Posterior cingulate gyrus (tissue), 11 donors: Measurements from ENCODE around the gene MED9.

Experiments
- DNase-seq, 10 donors: peaks; one replicate each; pipeline versions ENCODE4 v3.0.0 to v3.0.0-alpha.2; 2020 to 2021; ENCODE audit warnings: mixed read lengths in 3 of 10
- intact Hi-C: fragments of 100-400 bp; cut with DNase I; formaldehyde crosslinking; loops from one replicate; pipeline ENCODE4 v1.15.1; 2023

The MED9 gene

DNA sequence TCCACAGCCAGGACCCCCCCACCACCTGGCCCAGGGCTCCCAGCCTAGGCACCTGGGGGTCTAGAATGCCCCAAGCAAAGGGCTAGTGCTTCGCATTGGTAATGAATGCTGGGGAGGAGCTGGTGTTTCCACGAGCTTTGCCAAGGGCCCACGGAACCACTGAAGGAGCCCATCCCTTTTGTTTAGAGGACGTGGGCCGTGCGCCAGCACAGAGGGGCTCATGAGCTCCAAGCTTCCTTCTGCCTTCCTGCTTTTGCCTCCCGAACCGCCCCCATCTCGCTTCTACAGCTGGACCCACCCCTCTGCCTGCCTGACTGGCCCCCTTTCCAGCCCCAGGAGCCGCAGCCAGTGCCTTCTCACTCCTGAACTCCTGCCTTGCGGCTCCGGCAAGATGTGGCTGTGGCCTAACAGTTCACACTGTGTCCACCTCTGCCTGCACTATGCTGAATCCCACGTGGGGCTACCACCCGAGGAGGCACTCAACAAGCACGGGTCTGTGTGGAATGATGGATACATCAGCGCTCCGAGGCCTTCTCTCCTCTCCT is 51.2 kb downstream of the MED9 start:
- DNase-seq: no peak
- intact Hi-C loops: no loop called here

DNA sequence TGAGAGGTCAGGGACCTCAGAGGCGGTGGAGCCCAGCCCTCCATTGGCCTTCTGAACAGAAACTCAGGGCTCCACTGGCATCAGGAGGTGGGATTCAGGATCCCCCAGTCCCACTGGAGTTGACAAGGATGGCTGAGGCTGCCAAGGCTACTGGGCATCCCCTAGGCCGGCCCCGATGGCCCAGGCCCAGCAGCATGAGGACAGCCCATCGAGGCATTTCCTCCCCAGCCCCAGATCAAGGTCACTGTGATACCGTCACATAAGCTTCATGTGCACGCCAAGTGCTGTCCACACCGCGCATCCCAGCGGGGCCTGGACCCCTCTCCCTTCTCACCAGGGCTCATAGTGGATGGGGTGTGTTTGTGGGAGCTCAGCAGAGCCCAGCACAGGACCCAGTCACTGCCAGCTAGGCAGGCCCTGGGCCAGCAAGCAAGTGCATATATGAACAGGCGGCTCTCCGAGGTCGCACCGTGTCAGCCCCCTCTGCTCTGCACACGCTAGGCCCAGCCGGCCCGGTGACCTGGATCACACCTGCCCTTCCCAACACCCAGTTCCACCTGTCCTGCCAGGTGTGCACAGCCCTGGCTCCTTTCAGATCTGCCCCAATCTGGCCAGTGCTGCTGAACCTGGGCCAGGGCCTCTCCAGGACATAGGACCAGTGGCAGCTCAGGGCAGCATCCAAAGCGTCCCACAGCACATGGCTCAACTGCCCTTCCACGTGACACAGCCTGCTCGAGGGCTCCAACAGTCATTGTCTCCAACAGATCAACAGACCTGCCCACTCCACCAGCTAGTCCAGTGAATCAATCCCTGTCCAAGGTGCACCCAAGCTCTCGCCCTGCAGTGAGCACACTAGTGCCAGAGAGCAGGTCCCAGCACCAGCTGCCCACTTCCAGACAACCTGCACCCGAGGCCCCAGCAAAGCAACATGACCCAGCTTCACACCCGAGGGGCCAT is 52.2 kb downstream of the MED9 start:
- intact Hi-C loops: no loop called here
- DNase-seq: no peak

DNA sequence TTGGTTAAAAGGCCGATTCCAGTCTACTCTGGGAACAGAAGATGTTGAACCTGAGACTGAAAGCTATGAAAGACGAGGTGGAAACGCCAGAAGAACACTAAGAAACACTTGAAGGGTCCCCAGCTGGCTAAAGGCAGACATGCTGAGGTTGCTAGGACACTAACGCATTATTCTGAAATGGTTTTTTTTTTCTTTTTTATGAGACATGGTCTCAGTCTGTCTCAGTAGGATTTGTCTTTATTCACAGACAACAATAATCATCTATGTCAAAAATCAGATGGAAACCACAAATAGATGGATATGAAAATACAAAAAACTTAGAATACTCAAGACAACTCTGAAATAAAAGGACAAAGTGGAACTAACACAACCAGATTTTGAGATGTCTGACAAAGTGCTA is 54.4 kb downstream of the MED9 start:
- intact Hi-C loops: no loop called here
- DNase-seq: no peak

DNA sequence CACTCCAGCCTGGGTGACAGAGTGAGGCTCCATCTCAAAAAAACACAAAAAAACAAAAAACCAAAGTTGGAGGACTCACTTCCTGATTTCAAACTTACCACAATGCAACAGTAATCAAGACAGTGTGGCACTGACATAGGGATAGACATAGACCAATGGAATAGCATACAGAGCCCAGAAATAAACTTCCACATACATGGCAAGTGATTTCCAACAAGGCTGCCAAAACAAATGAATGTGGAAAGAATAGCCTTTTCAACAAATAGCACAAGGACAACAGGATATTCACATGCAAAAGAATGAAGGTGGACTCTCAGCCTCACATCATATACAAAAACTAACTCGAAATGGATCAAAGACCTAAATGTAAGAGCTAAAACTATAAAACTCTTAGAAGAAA is 56.2 kb downstream of the MED9 start:
- DNase-seq: no peak
- intact Hi-C loops: no loop called here

DNA sequence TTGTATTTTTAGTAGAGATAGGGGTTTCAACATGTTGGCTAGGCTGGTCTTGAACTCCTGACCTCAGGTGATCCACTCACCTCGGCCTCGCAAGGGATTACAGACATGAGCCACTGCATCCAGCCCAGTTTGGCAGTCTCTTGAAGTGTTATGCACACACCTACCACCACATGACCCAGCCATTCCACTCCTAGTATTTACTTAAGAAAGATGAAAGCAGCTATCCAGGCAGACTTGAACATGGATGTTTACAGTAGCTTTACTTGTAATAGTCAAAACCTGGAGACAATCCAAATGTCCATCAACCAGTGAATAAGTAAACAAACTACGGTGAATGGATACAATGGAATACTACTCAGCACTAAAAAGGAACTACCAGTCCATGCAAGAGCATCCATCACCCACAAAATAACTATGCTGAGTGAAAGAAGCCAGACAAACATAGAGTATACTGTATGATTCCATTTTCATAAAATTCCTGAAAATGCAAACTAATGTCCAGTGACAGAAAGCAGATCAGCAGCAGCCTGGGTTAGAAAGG is 57.2 kb downstream of the MED9 start:
- intact Hi-C loops: no loop called here

DNA sequence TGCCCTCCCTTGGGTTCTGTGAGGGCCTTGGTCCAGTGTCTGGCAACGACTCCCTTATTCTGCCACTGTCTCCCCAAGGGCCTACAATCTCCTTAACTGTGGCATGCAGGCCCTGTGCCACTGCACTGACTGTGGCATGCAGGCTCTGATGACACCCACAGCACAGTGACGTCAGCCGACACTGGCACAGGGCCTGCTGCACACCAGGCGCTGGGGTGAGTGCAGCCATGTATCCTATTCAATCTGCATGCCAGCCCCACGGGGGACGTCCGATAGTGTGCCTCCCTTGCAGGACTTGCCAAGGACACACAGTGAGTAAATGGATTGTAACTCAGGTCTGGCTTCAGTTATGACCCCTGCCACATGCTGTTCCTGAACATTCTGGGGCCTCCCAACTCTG is 59.2 kb downstream of the MED9 start:
- intact Hi-C loops: no loop called here
- DNase-seq: peak in 9 of 10 donors; percentile 57 to 96 (median 66)

More for the DNA sequence above, 57.2 kb downstream of the MED9 start:
- no peak for DNase-seq

DNA sequence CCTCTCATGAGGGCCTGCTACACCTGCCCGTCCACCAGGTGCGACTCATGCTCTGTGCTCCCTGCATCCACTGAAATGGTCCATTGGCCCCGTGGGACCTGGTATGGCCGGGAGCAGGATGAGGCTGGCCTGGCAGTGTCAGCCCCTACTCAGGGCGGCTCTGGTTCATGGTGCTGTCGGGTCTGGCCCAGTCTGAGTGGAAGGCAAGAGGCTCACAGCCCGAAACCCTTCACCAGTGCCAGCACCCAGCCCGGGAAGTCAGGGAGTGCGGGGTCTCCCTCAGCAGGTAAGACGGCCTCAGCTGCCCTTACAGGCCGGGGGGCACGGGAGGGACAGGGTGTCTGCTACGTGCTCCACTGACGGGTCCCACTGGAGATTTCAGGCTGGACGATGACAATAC is 59.9 kb downstream of the MED9 start:
- no peak for DNase-seq
- intact Hi-C loops: no loop called here

DNA sequence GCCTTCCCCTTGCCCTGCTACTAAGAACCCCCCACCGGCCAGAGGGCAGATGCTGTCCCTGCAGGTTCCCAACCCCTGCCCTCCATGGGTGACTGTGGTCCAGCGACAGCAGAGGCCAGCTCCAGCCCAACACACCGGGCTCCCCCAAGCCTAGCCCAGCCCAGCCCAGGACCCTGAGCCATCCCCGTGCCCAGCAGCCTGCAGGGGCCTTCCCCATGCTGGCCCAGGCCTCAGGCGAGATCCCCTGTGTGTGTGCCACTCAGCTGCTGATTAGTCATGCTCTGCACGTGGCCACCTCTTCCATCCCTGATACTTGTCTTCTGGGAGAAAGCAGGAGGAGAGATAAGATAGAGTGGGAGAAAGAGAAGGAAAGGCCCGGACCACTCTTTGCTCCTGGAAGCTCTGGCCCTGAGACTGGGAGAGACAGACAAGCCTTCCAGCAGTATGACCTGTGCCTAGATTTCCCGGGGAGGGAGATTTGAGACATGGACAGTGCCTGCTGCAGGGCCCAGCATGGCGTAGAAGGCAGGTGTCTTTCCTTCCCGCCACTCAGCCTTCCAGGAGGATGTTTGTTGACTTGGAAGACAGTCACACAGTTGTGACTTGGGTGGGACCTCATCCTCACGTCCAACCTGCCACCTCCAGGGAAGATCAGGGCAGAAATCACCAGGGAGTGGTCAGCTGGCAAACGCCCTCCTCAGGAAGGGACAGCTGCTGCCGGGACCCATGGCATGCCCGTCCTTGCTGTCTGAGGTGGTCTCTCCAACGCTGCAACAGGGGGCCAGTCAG is 60.7 kb downstream of the MED9 start:
- DNase-seq: no peak
- intact Hi-C loops: no loop called here

DNA sequence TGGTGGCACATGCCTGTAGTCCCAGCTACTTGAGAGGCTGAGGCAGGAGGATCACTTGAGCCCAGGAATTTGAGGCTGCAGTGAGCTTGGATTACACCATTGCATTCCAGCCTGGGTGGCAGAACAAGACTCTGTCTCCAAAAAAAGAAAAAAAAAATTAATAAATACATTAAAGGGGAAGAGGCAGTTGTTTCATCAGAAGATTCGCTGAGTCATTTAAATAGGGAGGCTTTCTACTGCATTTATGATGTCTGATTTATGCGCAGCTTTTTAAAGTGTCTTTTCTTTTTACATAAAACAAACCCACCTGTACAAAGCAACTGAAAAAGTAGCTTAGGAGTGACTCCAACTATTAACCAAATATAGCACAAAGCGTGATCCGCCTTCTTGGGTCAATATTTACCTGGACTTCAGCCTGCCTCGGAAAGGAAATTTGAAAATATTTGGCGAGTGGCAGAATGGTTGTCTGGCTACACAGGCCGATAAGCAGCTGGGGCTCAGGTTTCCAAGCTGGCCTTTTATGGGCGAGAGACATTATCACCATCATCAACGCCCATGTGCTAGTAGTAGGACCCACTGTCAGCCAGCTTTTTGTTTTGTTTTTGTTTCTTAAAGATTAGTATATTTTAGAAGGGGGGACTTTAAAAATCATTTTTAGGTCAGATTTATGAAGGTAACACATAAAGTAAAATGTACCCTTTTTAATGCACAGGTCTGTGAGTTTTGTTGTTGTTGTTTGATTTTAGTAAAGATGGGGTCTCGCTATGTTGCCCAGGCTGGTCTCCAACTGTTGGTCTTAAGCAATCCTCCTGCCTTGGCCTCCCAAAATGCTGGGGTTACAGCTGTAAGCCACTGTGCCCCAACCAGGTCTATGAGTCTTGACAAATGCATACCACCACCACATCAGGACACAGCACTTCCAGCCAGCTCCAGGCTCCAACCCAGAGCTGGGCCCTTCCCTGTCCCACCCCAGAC is 61.9 kb downstream of the MED9 start:
- intact Hi-C loops: no loop called here
- DNase-seq: no peak

DNA sequence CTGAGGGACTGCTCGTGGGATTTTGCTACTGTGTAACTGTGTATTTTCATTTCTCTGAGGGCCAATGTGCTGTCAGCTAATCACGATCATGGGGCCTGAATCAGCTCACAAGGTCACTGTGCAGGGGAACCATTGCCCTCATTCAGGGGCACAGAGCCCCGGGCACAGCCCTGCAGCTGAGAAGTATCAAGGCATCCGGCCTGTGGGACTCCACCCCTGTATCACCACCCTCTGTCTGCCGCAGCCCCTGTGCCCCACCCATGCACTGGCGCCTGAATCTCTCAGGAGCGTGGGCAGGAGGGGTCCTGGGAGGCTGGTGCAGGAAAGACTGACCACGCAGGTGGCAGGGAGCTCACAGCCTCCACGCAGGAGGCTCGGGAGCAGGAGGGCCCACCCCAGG is 62.8 kb downstream of the MED9 start:
- no peak for DNase-seq
- intact Hi-C loops: no loop called here

DNA sequence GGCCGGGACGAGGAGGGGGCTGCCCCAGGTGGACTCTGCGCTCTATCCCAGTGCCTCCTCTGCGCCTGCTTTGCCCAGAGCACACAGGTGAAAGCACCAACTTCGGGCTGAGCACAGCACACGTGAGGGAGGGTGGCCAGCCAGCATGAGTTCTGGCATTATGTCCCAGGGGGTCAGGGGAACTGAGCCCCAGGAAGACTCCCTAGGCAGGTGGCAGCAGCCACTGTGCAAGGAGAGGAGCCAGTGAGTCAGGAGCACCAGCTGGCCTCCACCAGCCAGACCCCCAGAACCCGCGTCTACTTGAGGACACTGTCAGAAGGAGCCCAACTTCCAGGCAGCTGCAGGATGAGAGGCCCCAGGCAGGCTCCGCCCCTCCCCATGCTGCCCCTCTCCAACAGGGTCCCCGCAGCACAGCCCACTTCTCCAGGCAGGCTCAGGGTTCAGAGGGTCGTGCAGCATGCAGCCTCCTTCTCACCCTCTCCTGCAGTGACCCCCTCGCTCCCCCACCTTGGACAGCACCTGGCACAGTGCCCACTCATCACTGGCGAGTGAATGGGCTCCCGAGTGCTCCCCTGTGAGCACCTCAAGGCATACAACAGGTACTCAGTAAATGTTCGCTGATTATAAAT is 63.6 kb downstream of the MED9 start:
- intact Hi-C loops: no loop called here
- DNase-seq: no peak

DNA sequence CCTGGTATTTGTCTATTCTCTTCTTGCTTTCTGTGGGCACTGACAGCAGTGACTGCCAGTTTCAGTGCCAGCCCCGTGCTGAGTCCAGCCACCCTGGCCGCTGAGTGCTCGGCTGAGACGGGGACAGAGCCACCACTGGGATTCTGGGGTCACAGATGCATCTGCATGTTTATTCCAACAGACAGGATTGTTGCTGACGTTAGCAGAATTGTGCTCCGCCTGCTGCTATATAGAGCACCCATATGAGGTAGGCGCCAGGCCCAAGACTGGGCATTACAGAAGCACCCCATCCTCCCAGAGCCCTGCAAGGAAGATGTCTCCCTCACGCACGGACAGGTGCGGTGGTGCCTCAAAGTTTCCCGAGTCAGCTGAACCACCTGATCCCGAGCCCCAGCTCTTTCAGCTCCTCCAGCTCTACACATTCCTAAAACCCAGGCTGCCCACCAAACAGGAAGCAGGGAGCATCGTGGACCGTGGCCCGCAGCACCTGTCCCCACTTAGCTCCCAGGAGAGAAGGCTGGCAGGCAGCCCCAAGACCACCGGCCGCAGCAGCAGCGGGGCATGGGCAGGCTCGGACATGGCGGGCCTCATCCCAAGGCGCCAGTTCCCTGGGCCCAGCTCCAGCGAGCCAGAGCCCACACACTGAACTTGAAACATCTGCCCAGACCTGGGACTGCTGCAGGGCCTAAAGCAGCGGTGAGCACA is 64.3 kb downstream of the MED9 start:
- intact Hi-C loops: no loop called here
- DNase-seq: no peak

DNA sequence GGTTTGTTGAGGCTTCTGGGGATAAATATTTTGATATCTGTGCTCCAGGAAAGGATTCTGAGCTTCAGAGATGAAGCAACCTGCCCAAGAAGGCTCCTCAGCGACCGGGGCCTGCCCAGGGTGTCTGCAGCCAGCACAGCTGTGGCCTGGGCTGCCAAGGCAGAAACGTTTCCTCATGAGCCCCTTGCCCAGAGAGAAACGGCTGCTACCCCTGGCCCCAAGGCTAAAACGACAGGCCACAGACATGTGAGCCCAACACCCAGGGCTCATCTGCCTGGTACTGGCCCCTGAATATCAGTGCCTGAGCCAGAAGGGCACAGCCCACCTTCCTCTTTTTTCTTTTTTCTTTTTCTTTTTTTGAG is 64.8 kb downstream of the MED9 start:
- DNase-seq: no peak
- intact Hi-C loops: no loop called here
